Breast epithelium (tissue), 4 donors: ENCODE measurements around the gene NRGN. TPM values are rescaled to one million over a fixed set of nuclear protein-coding genes. Genes with fewer than 3 reads are reported as not detected.

ENCODE experiments used
- DNase-seq, 2 donors: peaks; one replicate each; pipeline ENCODE4 v3.0.0-alpha.2; 2019; ENCODE audit warnings: low spot score in 2 of 2
- H3K27ac ChIP-seq, 2 donors: fragments of 200-600 bp; sonication (generic) in 1 of 2; one replicate each; pipeline ENCODE4 v1.5.1; 2016 to 2019; ENCODE audit warnings: mild to moderate bottlenecking in 1 of 2
- H3K27me3 ChIP-seq, 2 donors: fragments of 200-600 bp; sonication (generic) in 1 of 2; one replicate each; pipeline versions ENCODE4 v1.5.1 to v1.6.0; 2017 to 2019; ENCODE audit warnings: control low read depth in 1 of 2, mild to moderate bottlenecking in 1 of 2
- H3K36me3 ChIP-seq: fragments of 200-600 bp; one replicate; pipeline ENCODE4 v1.5.1; 2019
- H3K4me1 ChIP-seq, 2 donors: fragments of 200-600 bp; sonication (generic); one replicate each; pipeline ENCODE4 v1.5.1; 2016 to 2019; ENCODE audit warnings: control low read depth in 1 of 2
- H3K4me3 ChIP-seq, 3 donors: fragments of 200-600 bp; sonication (generic); 1 replicate in 2 of 3; 2 replicates in 1 of 3; pipeline ENCODE4 v1.5.1; 2016 to 2019; ENCODE audit warnings: mild to moderate bottlenecking in 3 of 3, moderate library complexity in 2 of 3
- H3K9me3 ChIP-seq, 2 donors: fragments of 200-600 bp; sonication (generic) in 1 of 2; one replicate each; pipeline ENCODE4 v1.5.1; 2016 to 2019; ENCODE audit warnings: control low read depth in 1 of 2
- CTCF ChIP-seq, 3 donors: fragments of 450-650 bp; IDR thresholded peaks; one replicate each; pipeline ENCODE4 v1.5.1; 2016 to 2017; ENCODE audit warnings: antibody characterized with exemption in 3 of 3, mild to moderate bottlenecking in 3 of 3, moderate library complexity in 3 of 3
- POLR2A ChIP-seq: fragments of 450-650 bp; IDR thresholded peaks from one replicate; pipeline ENCODE4 v1.6.1; 2016; ENCODE audit warnings: antibody characterized with exemption, mild to moderate bottlenecking, moderate library complexity
- POLR2AphosphoS5 ChIP-seq, 3 donors: sonication (generic); formaldehyde crosslinking; IDR thresholded peaks; one replicate each; pipeline ENCODE4 v1.6.1; 2017; ENCODE audit warnings: antibody characterized with exemption in 3 of 3
- intact Hi-C: fragments of 100-400 bp; cut with DNase I; formaldehyde crosslinking; loops from one replicate; pipeline ENCODE4 v1.15.1; 2023; ENCODE audit warnings: low total_unique reads
- total RNA-seq, 3 donors: library from RNA; depleted of rRNA; stranded (reverse); fragments of >200 nt; gene quantifications; one replicate each; pipeline ENCODE4 v1.1.0, GENCODE V29; 2016

The NRGN gene
- total RNA-seq, 3 donors from 2014 or later: 0.33 to 0.48 (median 0.44) TPM

- Histone ChIP-seq H3K4me1 (peaks cover 0 to 8% of the 10 kb centered on the region in 2 donors), H3K4me3 (no peak overlapping the region), H3K27ac (no peak overlapping the region), H3K27me3 (peaks cover 0 to 63% of the 10 kb centered on the region in 2 donors), H3K9me3 (no peaks in the 10 kb centered on the region), H3K36me3 (no peaks in the 10 kb centered on the region)
- TF ChIP-seq POLR2AphosphoS5 (IDR thresholded peaks at IDR 0.05): no peak
- TF ChIP-seq CTCF (IDR thresholded peaks at IDR 0.05): no peak
- no peak for TF ChIP-seq POLR2A
- DNase-seq: no peak
- intact Hi-C loops: no loop called here
Measured at GRCh38 chr11:124756753-124757227, 17.0 kb downstream of the NRGN start.

- H3K9me3 ChIP-seq: no peaks in the 10 kb centered on the region
- no peak overlapping the region for H3K27ac ChIP-seq
- peaks cover 0 to 64% of the 10 kb centered on the region in 2 donors for H3K27me3 ChIP-seq
- intact Hi-C loops: no loop called here
- no peak for DNase-seq
- TF ChIP-seq POLR2A (no peak), CTCF (IDR thresholded peaks at IDR 0.05) (no peak), POLR2AphosphoS5 (IDR thresholded peaks at IDR 0.05) (no peak)
- H3K4me1 ChIP-seq: peaks cover 0 to 8% of the 10 kb centered on the region in 2 donors
- no peaks in the 10 kb centered on the region for H3K36me3 ChIP-seq
- H3K4me3 ChIP-seq: no peak overlapping the region
Measured at GRCh38 chr11:124757320-124757719, 17.6 kb downstream of the NRGN start.

GRCh38 chr11:124758355-124759265 is 18.9 kb downstream of the NRGN start:
- Histone ChIP-seq H3K27me3 (peaks cover 0 to 64% of the 10 kb centered on the region in 2 donors), H3K27ac (peak overlapping the region in 1 of 2 donors; percentile 85), H3K4me1 (peaks cover 0 to 8% of the 10 kb centered on the region in 2 donors), H3K9me3 (no peaks in the 10 kb centered on the region), H3K4me3 (peak overlapping the region; percentile 37 to 66 (median 53)), H3K36me3 (no peaks in the 10 kb centered on the region)
- peak in 1 of 2 donors; percentile 70 for DNase-seq
- intact Hi-C loops: no loop called here
- TF ChIP-seq POLR2A (no peak), POLR2AphosphoS5 (IDR thresholded peaks at IDR 0.05) (peak in 1 of 3 donors; percentile 23), CTCF (IDR thresholded peaks at IDR 0.05) (peak; percentile 61 to 79 (median 66))

GRCh38 chr11:124759266-124760204 is 19.8 kb downstream of the NRGN start:
- no peaks in the 10 kb centered on the region for H3K36me3 ChIP-seq
- H3K9me3 ChIP-seq: no peaks in the 10 kb centered on the region
- TF ChIP-seq CTCF (IDR thresholded peaks at IDR 0.05): no peak
- no peak for TF ChIP-seq POLR2A
- TF ChIP-seq POLR2AphosphoS5 (IDR thresholded peaks at IDR 0.05): peak in 1 of 3 donors; percentile 14
- intact Hi-C loops: loop anchor here (10.0 kb wide), 1 partner anchor 85 kb away; the partner anchor contains the start of genes SIAE and SPA17
- DNase-seq: no peak
- H3K27ac ChIP-seq: peak overlapping the region; percentile 57 to 85
- H3K4me3 ChIP-seq: peak overlapping the region; percentile 52 to 66 (median 53)
- peaks cover 0 to 64% of the 10 kb centered on the region in 2 donors for H3K27me3 ChIP-seq
- H3K4me1 ChIP-seq: peaks cover 0 to 8% of the 10 kb centered on the region in 2 donors
